Activated CD8-positive, alpha-beta memory T cell treated with anti-CD3 and anti-CD28 coated beads, Interleukin-2, amount 50 U/mL, for 1 hour (primary cell): ENCODE data around the gene BBX.

Experiments
- DNase-seq: peaks from one replicate; pipeline ENCODE4 v3.0.0-alpha.2; 2020; ENCODE audit errors: extremely low read depth

BBX gene

GRCh38 chr3:107842940-107843339 lies 320.2 kb downstream of the BBX start:
- no peak for DNase-seq

GRCh38 chr3:107845380-107846278 lies 322.9 kb downstream of the BBX start:
- no peak for DNase-seq

- DNase-seq = no peak
These were observed 323.6 kb downstream of the BBX start for GRCh38 chr3:107846279-107846852.

- no peak for DNase-seq
These were observed 325.0 kb downstream of the BBX start for GRCh38 chr3:107847791-107848190.

- DNase-seq = no peak
These were observed 325.7 kb downstream of the BBX start for GRCh38 chr3:107848351-107848915.

GRCh38 chr3:107850681-107851080 lies 327.9 kb downstream of the BBX start:
- no peak for DNase-seq

- no peak for DNase-seq
These were observed 331.1 kb downstream of the BBX start for GRCh38 chr3:107853821-107854220.

- no peak for DNase-seq
These were observed 332.0 kb downstream of the BBX start for GRCh38 chr3:107854733-107855132.

GRCh38 chr3:107855710-107856109 lies 332.9 kb downstream of the BBX start:
- no peak for DNase-seq

GRCh38 chr3:107857854-107858253 lies 335.1 kb downstream of the BBX start:
- no peak for DNase-seq

- DNase-seq = no peak
These were observed 336.1 kb downstream of the BBX start for GRCh38 chr3:107858876-107859275.
